MCF 10A (cell line): ENCODE measurements around the gene HCST. TPM values are rescaled to one million over a fixed set of nuclear protein-coding genes. Genes with fewer than 3 reads are reported as not detected.

ENCODE experiments used
- BruUV-seq: library from RNA; stranded (reverse); fragments of 400-500 nt; replicated peaks from 2 replicates; lab custom pipeline; 2021; lab: Mats Ljungman, UMichigan
- CTCF ChIA-PET: fragments of 300-600 bp; sonication (Branson Sonifier 250); formaldehyde crosslinking; extraction: SDS; loops from one replicate; lab custom pipeline; 2021; ENCODE audit warnings: antibody characterized with exemption, inconsistent platforms; lab: Yijun Ruan, JAX
- POLR2A ChIA-PET: fragments of 300-600, 350-650 bp; sonication (Branson Sonifier 250); formaldehyde crosslinking; extraction: SDS; loops from one replicate; lab custom pipeline; 2020; ENCODE audit warnings: antibody characterized with exemption, inconsistent platforms; lab: Yijun Ruan, JAX
- DNase-seq: peaks from one replicate; pipeline ENCODE4 v3.0.0-alpha.2; 2018; ENCODE audit not compliant: unreplicated experiment
- H3K27ac Mint-ChIP-seq: one replicate; pipeline ENCODE4 v1.8.0; 2022; ENCODE audit warnings: mild to moderate bottlenecking, low read depth, mixed read lengths; ENCODE audit not compliant: unreplicated experiment
- H3K27me3 Mint-ChIP-seq: one replicate; pipeline ENCODE4 v1.8.0; 2022; ENCODE audit warnings: mixed read lengths; ENCODE audit not compliant: insufficient read depth, unreplicated experiment
- H3K36me3 Mint-ChIP-seq: one replicate; pipeline ENCODE4 v1.8.0; 2022; ENCODE audit warnings: mild to moderate bottlenecking, moderate library complexity, mixed read lengths; ENCODE audit not compliant: insufficient read depth, unreplicated experiment
- H3K4me1 Mint-ChIP-seq: one replicate; pipeline ENCODE4 v1.8.0; 2022; ENCODE audit warnings: mixed read lengths; ENCODE audit not compliant: insufficient read depth, unreplicated experiment
- H3K4me3 Mint-ChIP-seq: one replicate; pipeline ENCODE4 v1.8.0; 2022; ENCODE audit warnings: mild to moderate bottlenecking, moderate library complexity, mixed read lengths; ENCODE audit not compliant: unreplicated experiment
- H3K9me3 Mint-ChIP-seq: one replicate; pipeline ENCODE4 v1.8.0; 2022; ENCODE audit warnings: mixed read lengths; ENCODE audit not compliant: unreplicated experiment
- intact Hi-C: fragments of 100-400 bp; cut with micrococcal nuclease; formaldehyde crosslinking; loops from 2 replicates; pipeline ENCODE4 v1.14.1; 2022
- total RNA-seq: library from RNA; stranded (reverse); gene quantifications from 2 replicates; pipeline ENCODE4 v1.2.3, GENCODE V29; 2022
- TF ChIP-seq, protein P1 (sequence below): fragments of 200-600 bp; IDR thresholded peaks from one replicate; pipeline ENCODE4 v1.8.0; 2022; ENCODE audit warnings: antibody characterized with exemption, mild to moderate bottlenecking; ENCODE audit not compliant: unreplicated experiment

HCST gene
- total RNA-seq, 1 experiment from 2014 or later, result not detected

DNA sequence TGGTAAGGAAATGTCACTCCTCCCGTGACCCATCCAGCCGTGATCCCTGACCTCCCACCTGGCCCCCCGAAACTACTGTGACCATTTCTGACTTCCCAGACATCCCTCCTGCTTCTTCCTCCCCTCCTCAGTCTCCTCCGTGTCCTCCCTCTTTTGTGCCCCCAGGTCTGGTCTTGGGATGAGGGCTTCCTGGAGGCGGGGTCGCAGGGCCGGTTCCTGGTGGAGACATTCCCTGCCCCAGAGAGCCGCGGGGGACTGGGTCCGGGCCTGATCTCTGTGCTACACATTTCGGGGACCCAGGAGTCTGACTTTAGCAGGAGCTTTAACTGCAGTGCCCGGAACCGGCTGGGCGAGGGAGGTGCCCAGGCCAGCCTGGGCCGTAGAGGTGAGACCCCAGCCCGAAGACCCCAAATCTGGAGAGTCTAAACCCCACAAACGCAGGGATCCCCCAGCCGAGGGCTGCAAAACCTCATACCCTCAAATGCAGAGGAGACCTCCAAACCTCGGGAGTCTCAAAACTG, 40.6 kb upstream of the HCST start:
- CTCF ChIA-PET, result no interaction called here

DNA sequence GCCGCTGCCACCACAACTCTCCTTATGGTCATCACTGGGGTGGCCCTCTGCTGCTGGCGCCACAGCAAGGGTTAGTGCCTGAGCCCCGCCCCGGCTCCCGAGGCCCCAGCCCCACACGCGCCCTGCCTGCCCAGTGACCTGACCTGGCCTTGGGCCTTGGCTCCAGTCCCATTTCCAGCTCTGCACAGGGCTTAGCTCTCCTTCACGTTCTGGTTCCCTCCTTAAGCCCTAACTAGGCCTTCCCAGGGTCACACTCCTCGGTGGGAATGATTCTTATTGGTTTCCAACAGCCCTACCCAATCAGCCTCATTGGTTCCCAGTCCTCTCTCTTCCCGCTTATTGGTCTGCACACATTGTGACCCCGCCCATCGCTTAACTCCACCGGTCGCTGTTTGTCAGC, 39.8 kb upstream of the HCST start:
- H3K4me1 Mint-ChIP-seq, result no peaks in the 10 kb centered on the region
- H3K36me3 Mint-ChIP-seq, result no peaks in the 10 kb centered on the region
- no peaks in the 10 kb centered on the region for H3K9me3 Mint-ChIP-seq
- no peak overlapping the region for H3K27ac Mint-ChIP-seq
- ChIA-PET POLR2A (no interaction called here), CTCF (no interaction called here)
- no peak for DNase-seq
- TF ChIP-seq, protein P1, sequence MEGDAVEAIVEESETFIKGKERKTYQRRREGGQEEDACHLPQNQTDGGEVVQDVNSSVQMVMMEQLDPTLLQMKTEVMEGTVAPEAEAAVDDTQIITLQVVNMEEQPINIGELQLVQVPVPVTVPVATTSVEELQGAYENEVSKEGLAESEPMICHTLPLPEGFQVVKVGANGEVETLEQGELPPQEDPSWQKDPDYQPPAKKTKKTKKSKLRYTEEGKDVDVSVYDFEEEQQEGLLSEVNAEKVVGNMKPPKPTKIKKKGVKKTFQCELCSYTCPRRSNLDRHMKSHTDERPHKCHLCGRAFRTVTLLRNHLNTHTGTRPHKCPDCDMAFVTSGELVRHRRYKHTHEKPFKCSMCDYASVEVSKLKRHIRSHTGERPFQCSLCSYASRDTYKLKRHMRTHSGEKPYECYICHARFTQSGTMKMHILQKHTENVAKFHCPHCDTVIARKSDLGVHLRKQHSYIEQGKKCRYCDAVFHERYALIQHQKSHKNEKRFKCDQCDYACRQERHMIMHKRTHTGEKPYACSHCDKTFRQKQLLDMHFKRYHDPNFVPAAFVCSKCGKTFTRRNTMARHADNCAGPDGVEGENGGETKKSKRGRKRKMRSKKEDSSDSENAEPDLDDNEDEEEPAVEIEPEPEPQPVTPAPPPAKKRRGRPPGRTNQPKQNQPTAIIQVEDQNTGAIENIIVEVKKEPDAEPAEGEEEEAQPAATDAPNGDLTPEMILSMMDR, result no peak
- BruUV-seq, result no TSS peak
- intact Hi-C loops, result no loop called here
- H3K4me3 Mint-ChIP-seq, result no peak overlapping the region
- H3K27me3 Mint-ChIP-seq, result peaks cover 39% of the 10 kb centered on the region

More for the DNA sequence above, 40.6 kb upstream of the HCST start:
- Mint-ChIP-seq H3K4me1 (no peaks in the 10 kb centered on the region), H3K27ac (no peak overlapping the region), H3K9me3 (no peaks in the 10 kb centered on the region), H3K4me3 (no peak overlapping the region), H3K27me3 (peaks cover 31% of the 10 kb centered on the region), H3K36me3 (no peaks in the 10 kb centered on the region)
- DNase-seq, result no peak
- no TSS peak for BruUV-seq
- POLR2A ChIA-PET, result no interaction called here
- TF ChIP-seq, protein P1, result no peak
- intact Hi-C loops, result no loop called here

- TF ChIP-seq, protein P1, result no peak
- Mint-ChIP-seq H3K27me3 (peaks cover 44% of the 10 kb centered on the region), H3K9me3 (no peaks in the 10 kb centered on the region), H3K36me3 (no peaks in the 10 kb centered on the region), H3K27ac (no peak overlapping the region), H3K4me3 (no peak overlapping the region), H3K4me1 (no peaks in the 10 kb centered on the region)
- intact Hi-C loops, result no loop called here
- DNase-seq, result no peak
- ChIA-PET CTCF (no interaction called here), POLR2A (no interaction called here)
- no TSS peak for BruUV-seq
Observed at GRCh38 chr19:35863018-35863417, 39.3 kb upstream of the HCST start.

DNA sequence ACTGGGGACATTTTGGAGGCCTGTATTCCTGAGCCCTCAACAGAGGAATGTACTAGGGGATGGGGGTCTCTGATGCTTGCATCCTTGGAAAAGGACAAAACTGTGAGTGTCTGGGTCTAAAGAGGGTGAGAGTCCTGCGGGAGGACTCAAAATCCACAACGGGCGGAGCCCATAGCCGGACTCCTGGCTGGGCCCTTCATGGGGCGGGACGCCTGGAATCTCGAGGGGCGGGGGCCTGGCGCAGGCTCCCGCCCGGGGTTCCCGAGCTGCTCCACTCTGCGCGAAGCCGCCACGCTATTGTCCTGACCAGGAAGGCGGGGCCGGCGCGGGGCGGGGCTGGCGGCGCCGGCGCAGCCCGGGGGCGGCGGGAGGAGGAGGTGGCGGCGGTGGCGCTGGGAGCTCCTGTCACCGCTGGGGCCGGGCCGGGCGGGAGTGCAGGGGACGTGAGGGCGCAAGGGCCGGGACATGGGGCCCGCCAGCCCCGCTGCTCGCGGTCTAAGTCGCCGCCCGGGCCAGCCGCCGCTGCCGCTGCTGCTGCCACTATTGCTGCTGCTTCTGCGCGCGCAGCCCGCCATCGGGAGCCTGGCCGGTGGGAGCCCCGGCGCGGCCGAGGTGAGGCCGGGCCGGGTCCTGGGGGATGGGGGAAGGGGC, 34.0 kb upstream of the HCST start, which contains the start of gene APLP1:
APLP1 (plus strand) TSS at position 403 of the 651 bp plus-strand sequence; CDS start at position 466, 63 bp downstream.
- Mint-ChIP-seq H3K4me3 (peak within 1 kb of the TSS; percentile 55), H3K9me3 (no peaks in the 10 kb centered on the region), H3K4me1 (peaks cover 6% of the 10 kb centered on the region), H3K27ac (no peak within 1 kb of the TSS), H3K36me3 (no peaks in the 10 kb centered on the region), H3K27me3 (peaks cover 34% of the 10 kb centered on the region)
- no TSS peak for BruUV-seq
- DNase-seq, result peak; percentile 23
- intact Hi-C loops, result no loop called here
- CTCF ChIA-PET, result no interaction called here
- TF ChIP-seq, protein P1, result no peak
- POLR2A ChIA-PET, result interaction anchor here (1.1 to 1.7 kb wide), 2 partner anchors 11 to 12 kb away, joined by 3 to 6 read pairs; partner anchors contain the start of gene KIRREL2
